GM12875 (cell line): ENCODE measurements around the gene PHLDA2.

Experiments used
- H3K4me3 ChIP-seq: one replicate; pipeline ENCODE4 v1.5.1; 2011; ENCODE audit warnings: low read depth, low read length, control low read depth
- TF ChIP-seq, protein P1 (sequence below): IDR thresholded peaks from 2 replicates; pipeline ENCODE4 v1.5.1; 2011; ENCODE audit warnings: low read depth, mild to moderate bottlenecking, control low read depth, inconsistent platforms, low read length, moderate library complexity, borderline replicate concordance; ENCODE audit not compliant: insufficient read depth

Gene PHLDA2

GRCh38 chr11:2883640-2883978 is 45.6 kb downstream of the PHLDA2 start:
- no peak overlapping the region for H3K4me3 ChIP-seq
- TF ChIP-seq, protein P1, sequence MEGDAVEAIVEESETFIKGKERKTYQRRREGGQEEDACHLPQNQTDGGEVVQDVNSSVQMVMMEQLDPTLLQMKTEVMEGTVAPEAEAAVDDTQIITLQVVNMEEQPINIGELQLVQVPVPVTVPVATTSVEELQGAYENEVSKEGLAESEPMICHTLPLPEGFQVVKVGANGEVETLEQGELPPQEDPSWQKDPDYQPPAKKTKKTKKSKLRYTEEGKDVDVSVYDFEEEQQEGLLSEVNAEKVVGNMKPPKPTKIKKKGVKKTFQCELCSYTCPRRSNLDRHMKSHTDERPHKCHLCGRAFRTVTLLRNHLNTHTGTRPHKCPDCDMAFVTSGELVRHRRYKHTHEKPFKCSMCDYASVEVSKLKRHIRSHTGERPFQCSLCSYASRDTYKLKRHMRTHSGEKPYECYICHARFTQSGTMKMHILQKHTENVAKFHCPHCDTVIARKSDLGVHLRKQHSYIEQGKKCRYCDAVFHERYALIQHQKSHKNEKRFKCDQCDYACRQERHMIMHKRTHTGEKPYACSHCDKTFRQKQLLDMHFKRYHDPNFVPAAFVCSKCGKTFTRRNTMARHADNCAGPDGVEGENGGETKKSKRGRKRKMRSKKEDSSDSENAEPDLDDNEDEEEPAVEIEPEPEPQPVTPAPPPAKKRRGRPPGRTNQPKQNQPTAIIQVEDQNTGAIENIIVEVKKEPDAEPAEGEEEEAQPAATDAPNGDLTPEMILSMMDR, result no peak

DNA sequence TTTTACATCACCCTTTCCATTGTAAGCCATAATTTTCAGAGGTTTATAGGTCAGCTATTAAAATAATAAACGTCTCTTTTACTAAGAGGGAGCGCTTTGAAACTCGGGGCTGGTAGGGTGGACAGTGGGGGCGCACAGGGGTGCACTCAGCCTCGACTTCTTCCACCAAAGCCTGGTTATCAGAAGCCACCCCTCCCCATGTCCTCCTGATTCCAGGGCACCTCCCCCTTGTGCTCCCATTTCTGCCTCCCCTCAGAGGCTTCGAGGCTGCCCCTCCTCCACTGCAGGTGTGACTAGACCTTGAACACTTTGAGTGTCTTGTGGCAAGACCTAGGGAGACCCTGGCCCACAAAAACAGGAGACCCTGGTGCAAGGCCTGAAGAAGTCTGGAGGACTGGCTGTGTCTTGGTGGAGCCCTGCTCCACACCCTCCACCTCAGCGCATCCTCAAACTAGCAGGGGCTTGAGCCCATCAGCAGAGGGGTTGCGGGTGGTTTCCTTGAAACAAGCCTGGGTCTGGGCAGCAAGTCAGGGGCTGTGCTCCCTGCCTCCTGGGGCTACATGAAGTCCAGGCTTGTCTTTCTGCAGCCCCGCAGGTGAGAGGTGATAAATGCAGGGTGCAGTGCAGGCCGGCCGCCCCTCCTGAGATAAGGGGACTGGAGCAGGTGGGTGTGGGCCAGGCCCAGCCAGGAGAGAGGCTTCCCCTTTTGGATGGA is 46.7 kb downstream of the PHLDA2 start:
- TF ChIP-seq, protein P1, result no peak
- H3K4me3 ChIP-seq, result no peak overlapping the region

- H3K4me3 ChIP-seq, result no peak overlapping the region
- TF ChIP-seq, protein P1, result no peak
Measured at GRCh38 chr11:2881981-2882375, 47.2 kb downstream of the PHLDA2 start.

- no peak overlapping the region for H3K4me3 ChIP-seq
- TF ChIP-seq, protein P1, result no peak
Measured at GRCh38 chr11:2881076-2881980, 47.9 kb downstream of the PHLDA2 start.

- TF ChIP-seq, protein P1, result no peak
Measured at GRCh38 chr11:2880646-2881045, 48.6 kb downstream of the PHLDA2 start.

GRCh38 chr11:2878782-2879181 is 50.4 kb downstream of the PHLDA2 start:
- TF ChIP-seq, protein P1, result no peak
- no peak overlapping the region for H3K4me3 ChIP-seq

More at GRCh38 chr11:2880646-2881045, 48.6 kb downstream of the PHLDA2 start:
- no peak overlapping the region for H3K4me3 ChIP-seq
